COLO829 (cell line): ENCODE data around the gene ADAMTS14.

Source experiments
- DNase-seq: peaks from one replicate; pipeline ENCODE4 v3.0.0; 2012; ENCODE audit warnings: low spot score

Gene ADAMTS14

GRCh38 chr10:70674560-70675495, 2.5 kb downstream of the ADAMTS14 start:
- DNase-seq, result no peak

- DNase-seq, result no peak
Observed at GRCh38 chr10:70675496-70676161, 3.3 kb downstream of the ADAMTS14 start.

GRCh38 chr10:70676511-70676910, 4.2 kb downstream of the ADAMTS14 start:
- DNase-seq, result no peak

GRCh38 chr10:70677016-70677415, 4.7 kb downstream of the ADAMTS14 start:
- DNase-seq, result no peak

- no peak for DNase-seq
Observed at GRCh38 chr10:70677620-70678249, 5.4 kb downstream of the ADAMTS14 start.

GRCh38 chr10:70678250-70678635, 5.9 kb downstream of the ADAMTS14 start:
- DNase-seq, result no peak

- DNase-seq, result no peak
Observed at GRCh38 chr10:70678757-70679489, 6.6 kb downstream of the ADAMTS14 start.

- DNase-seq, result no peak
Observed at GRCh38 chr10:70679498-70679897, 7.2 kb downstream of the ADAMTS14 start.

GRCh38 chr10:70680899-70681730, 8.8 kb downstream of the ADAMTS14 start:
- DNase-seq, result no peak

- DNase-seq, result no peak
Observed at GRCh38 chr10:70681731-70682005, 9.4 kb downstream of the ADAMTS14 start.

- DNase-seq, result no peak
Observed at GRCh38 chr10:70682920-70683600, 10.8 kb downstream of the ADAMTS14 start.

- DNase-seq, result no peak
Observed at GRCh38 chr10:70683601-70683934, 11.3 kb downstream of the ADAMTS14 start.

- DNase-seq, result no peak
Observed at GRCh38 chr10:70683940-70684339, 11.6 kb downstream of the ADAMTS14 start.

GRCh38 chr10:70684374-70684773, 12.1 kb downstream of the ADAMTS14 start:
- DNase-seq, result no peak

GRCh38 chr10:70684839-70685454, 12.6 kb downstream of the ADAMTS14 start:
- no peak for DNase-seq

GRCh38 chr10:70685455-70685911, 13.2 kb downstream of the ADAMTS14 start:
- no peak for DNase-seq

GRCh38 chr10:70688828-70689227, 16.5 kb downstream of the ADAMTS14 start:
- no peak for DNase-seq

GRCh38 chr10:70689661-70690060, 17.4 kb downstream of the ADAMTS14 start:
- no peak for DNase-seq

GRCh38 chr10:70690589-70690988, 18.3 kb downstream of the ADAMTS14 start:
- DNase-seq, result no peak

GRCh38 chr10:70691611-70692010, 19.3 kb downstream of the ADAMTS14 start:
- DNase-seq, result no peak
